KMS-11 (cell line): ENCODE data around the gene PLA2G2D.

Experiments used
- H2AFZ ChIP-seq: fragments of 200-600 bp; sonication (generic); 2 replicates; pipeline ENCODE4 v1.6.1; 2016; ENCODE audit warnings: antibody characterized with exemption, mixed run types, low read depth
- H3K27ac ChIP-seq: fragments of 200-600 bp; sonication (generic); 2 replicates; pipeline ENCODE4 v1.6.1; 2016; ENCODE audit warnings: mild to moderate bottlenecking, mixed run types
- H3K27me3 ChIP-seq: fragments of 200-600 bp; sonication (generic); 2 replicates; pipeline ENCODE4 v1.6.1; 2017; ENCODE audit warnings: mild to moderate bottlenecking, low read depth, mixed run types, moderate library complexity; ENCODE audit not compliant: insufficient read depth
- H3K36me3 ChIP-seq: fragments of 200-600 bp; sonication (generic); 2 replicates; pipeline ENCODE4 v1.6.1; 2017; ENCODE audit warnings: mild to moderate bottlenecking, mixed run types; ENCODE audit not compliant: insufficient read depth
- H3K4me1 ChIP-seq: fragments of 200-600 bp; sonication (generic); 2 replicates; pipeline ENCODE4 v1.6.1; 2016; ENCODE audit warnings: mild to moderate bottlenecking, low read depth, mixed run types; ENCODE audit not compliant: poor library complexity, severe bottlenecking
- H3K4me2 ChIP-seq: fragments of 200-600 bp; sonication (generic); 2 replicates; pipeline ENCODE4 v1.7.0; 2016; ENCODE audit warnings: mild to moderate bottlenecking, mixed run types
- H3K4me3 ChIP-seq: fragments of 200-600 bp; sonication (generic); IDR thresholded peaks from 2 replicates; pipeline ENCODE4 v1.6.1; 2017; ENCODE audit warnings: low read depth, low read length, mixed read lengths; ENCODE audit not compliant: insufficient read depth
- H3K79me2 ChIP-seq: fragments of 200-600 bp; sonication (generic); 2 replicates; pipeline ENCODE4 v1.6.1; 2016; ENCODE audit warnings: low read depth, mixed run types; ENCODE audit not compliant: insufficient read depth
- H3K9ac ChIP-seq: fragments of 200-600 bp; sonication (generic); 2 replicates; pipeline ENCODE4 v1.6.1; 2016; ENCODE audit warnings: mild to moderate bottlenecking, mixed run types
- H4K20me1 ChIP-seq: fragments of 200-600 bp; sonication (generic); 2 replicates; pipeline ENCODE4 v1.6.1; 2016; ENCODE audit warnings: mild to moderate bottlenecking, mixed run types; ENCODE audit not compliant: insufficient read depth
- TF ChIP-seq, protein P1 (sequence below): fragments of 200-600 bp; sonication (generic); conservative IDR thresholded peaks from 2 replicates; pipeline ENCODE4 v1.6.1; 2017; ENCODE audit warnings: low read depth, mild to moderate bottlenecking, antibody characterized with exemption, low read length, moderate library complexity, mixed read lengths

Gene PLA2G2D

GRCh38 chr1:20082772-20083171 lies 36.6 kb downstream of the PLA2G2D start:
- TF ChIP-seq, protein P1, sequence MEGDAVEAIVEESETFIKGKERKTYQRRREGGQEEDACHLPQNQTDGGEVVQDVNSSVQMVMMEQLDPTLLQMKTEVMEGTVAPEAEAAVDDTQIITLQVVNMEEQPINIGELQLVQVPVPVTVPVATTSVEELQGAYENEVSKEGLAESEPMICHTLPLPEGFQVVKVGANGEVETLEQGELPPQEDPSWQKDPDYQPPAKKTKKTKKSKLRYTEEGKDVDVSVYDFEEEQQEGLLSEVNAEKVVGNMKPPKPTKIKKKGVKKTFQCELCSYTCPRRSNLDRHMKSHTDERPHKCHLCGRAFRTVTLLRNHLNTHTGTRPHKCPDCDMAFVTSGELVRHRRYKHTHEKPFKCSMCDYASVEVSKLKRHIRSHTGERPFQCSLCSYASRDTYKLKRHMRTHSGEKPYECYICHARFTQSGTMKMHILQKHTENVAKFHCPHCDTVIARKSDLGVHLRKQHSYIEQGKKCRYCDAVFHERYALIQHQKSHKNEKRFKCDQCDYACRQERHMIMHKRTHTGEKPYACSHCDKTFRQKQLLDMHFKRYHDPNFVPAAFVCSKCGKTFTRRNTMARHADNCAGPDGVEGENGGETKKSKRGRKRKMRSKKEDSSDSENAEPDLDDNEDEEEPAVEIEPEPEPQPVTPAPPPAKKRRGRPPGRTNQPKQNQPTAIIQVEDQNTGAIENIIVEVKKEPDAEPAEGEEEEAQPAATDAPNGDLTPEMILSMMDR, result no peak

GRCh38 chr1:20081353-20081810 lies 38.0 kb downstream of the PLA2G2D start:
- Histone ChIP-seq H3K27me3 (peaks cover 42% of the 10 kb centered on the region; the same call in 1 of the 2 replicates), H2AFZ (no peak overlapping the region), H3K79me2 (no peaks in the 10 kb centered on the region), H4K20me1 (no peaks in the 10 kb centered on the region), H3K27ac (no peak overlapping the region), H3K4me2 (no peak overlapping the region), H3K4me3 (no peak overlapping the region), H3K4me1 (no peaks in the 10 kb centered on the region), H3K9ac (no peak overlapping the region), H3K36me3 (no peaks in the 10 kb centered on the region)
- TF ChIP-seq, protein P1, result no peak

More at GRCh38 chr1:20082772-20083171, 36.6 kb downstream of the PLA2G2D start:
- Histone ChIP-seq H3K27me3 (peaks cover 37% of the 10 kb centered on the region; the same call in 1 of the 2 replicates), H2AFZ (no peak overlapping the region), H3K4me1 (no peaks in the 10 kb centered on the region), H3K4me2 (no peak overlapping the region), H4K20me1 (no peaks in the 10 kb centered on the region), H3K4me3 (no peak overlapping the region), H3K36me3 (no peaks in the 10 kb centered on the region), H3K27ac (no peak overlapping the region), H3K9ac (no peak overlapping the region), H3K79me2 (no peaks in the 10 kb centered on the region)

DNA sequence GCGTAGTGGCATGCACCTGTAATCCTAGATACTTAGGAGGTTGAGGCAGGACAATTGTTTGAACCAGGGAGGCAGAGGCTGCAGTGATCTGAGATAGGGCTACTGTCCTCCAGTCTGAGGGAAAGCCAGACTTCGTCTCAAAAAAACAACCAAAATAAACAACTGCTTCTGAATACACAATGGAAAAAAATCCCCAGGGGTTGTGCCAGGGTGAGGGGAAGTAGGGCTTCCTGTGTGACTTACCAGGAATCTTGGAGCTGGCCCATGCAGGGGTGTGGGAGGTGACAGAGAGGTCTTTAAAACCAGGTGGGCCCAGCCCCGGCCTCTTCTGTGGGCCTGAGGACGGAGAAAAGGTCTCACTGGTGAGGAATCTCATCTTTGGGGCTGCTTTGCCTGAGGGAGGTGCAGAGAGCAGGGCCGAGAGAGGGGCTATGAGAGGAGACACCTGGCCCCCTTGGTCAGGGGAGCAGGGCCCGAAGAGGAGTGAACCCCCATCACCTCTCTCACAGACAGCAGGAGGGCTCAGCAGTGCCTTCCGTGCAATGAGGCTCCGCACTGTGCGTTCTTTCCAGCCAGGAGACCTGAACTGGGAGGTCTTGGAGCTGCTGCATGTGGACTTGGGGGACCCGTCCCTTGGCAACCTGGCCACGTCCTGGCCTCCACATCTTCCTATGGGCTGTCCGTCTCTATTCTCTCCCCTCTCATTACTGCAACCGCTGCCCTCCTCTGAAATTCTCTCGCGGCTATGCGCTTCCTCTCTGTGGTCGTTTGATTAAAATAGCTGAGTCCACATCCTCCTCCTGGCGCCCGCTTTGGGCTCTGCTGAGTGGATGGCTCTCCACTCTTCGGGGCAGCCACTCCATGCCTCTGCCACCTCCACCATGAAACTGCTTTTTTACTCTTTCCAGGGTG lies 38.6 kb downstream of the PLA2G2D start:
- Histone ChIP-seq H3K4me3 (no peak overlapping the region), H2AFZ (no peak overlapping the region), H3K4me1 (no peaks in the 10 kb centered on the region), H3K27ac (no peak overlapping the region), H3K4me2 (no peak overlapping the region), H3K36me3 (no peaks in the 10 kb centered on the region), H3K9ac (no peak overlapping the region), H4K20me1 (no peaks in the 10 kb centered on the region), H3K79me2 (no peaks in the 10 kb centered on the region), H3K27me3 (peaks cover 42% of the 10 kb centered on the region; the same call in 1 of the 2 replicates)
- TF ChIP-seq, protein P1, result no peak

DNA sequence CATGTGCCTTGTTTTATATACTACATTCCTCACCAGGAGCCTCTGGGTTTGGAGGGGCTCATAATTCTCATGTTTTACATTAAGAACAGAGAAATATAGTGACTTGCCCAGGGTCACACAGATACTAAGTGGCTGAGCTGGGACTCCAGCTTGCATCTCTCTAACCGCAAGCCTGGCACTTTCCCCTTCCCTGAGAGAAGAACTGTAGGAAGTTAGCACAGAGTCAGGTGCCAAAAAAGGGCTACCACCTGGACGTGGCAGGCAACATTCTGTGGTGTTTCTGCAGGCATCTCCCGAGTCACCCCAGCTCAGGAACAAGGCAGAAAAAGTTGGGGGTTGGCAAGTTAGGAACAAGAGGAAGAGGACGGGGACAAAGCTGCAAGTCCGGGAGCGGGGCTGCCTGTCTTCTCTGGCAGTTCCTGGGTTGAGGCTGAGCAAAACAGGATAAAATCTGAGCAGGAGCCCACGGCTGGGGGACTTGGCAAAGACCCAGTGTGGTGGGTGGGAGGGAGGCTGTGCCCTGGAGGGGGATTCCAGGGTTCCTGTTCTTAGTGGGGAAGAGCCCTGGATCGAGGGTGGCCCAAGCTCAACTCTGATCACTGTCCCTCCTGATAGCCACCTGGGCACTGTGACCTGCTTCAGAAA lies 39.6 kb downstream of the PLA2G2D start:
- Histone ChIP-seq H3K4me3 (no peak overlapping the region), H2AFZ (no peak overlapping the region), H4K20me1 (no peaks in the 10 kb centered on the region), H3K27ac (no peak overlapping the region), H3K36me3 (no peaks in the 10 kb centered on the region), H3K4me2 (no peak overlapping the region), H3K79me2 (no peaks in the 10 kb centered on the region), H3K27me3 (peaks cover 40% of the 10 kb centered on the region), H3K4me1 (no peaks in the 10 kb centered on the region), H3K9ac (no peak overlapping the region)
- TF ChIP-seq, protein P1, result no peak
